Measurements from ENCODE around the gene USP12.

GRCh38 chr13:27028683-27029480, 142.7 kb downstream of the USP12 start:
- no peak for TF ChIP-seq CTCF (IDR thresholded peaks at IDR 0.05)
- no peak for TF ChIP-seq POLR2A (IDR thresholded peaks at IDR 0.05)

All from esophagus squamous epithelium (tissue), 4 donors.